ENCODE measurements around the gene MAN1C1. TPM values are rescaled to one million over a fixed set of nuclear protein-coding genes. Genes with fewer than 3 reads are reported as not detected.
A peak's percentile ranks its signal among the peaks of the same experiment; 100 is the strongest.

MAN1C1 gene
- total RNA-seq, 1 donor from 2014 or later = 20.4 TPM

GRCh38 chr1:25654109-25654660, 37.6 kb downstream of the MAN1C1 start:
- ATAC-seq = no peak
- H3K27ac ChIP-seq = no peak overlapping the region
- intact Hi-C loops (cut with DNase I) = no loop called here

GRCh38 chr1:25657121-25657882, 40.7 kb downstream of the MAN1C1 start:
- DNase-seq (no peak), ATAC-seq (no peak)
- intact Hi-C loops (cut with DNase I) = no loop called here
- Histone ChIP-seq H3K4me3 (no peak overlapping the region), H3K27ac (no peak overlapping the region), H3K36me3 (no peaks in the 10 kb centered on the region), H3K9me3 (no peaks in the 10 kb centered on the region), H3K27me3 (ENCODE audit: low read depth) (no peaks in the 10 kb centered on the region), H3K4me1 (peaks cover 26% of the 10 kb centered on the region)
- no peak for TF ChIP-seq CTCF (IDR thresholded peaks at IDR 0.05)

More at GRCh38 chr1:25654109-25654660, 37.6 kb downstream of the MAN1C1 start:
- no peak overlapping the region for H3K4me3 ChIP-seq
- DNase-seq = no peak
- H3K4me1 ChIP-seq = peaks cover 13% of the 10 kb centered on the region
- no peaks in the 10 kb centered on the region for H3K27me3 ChIP-seq (ENCODE audit: low read depth)
- TF ChIP-seq CTCF (IDR thresholded peaks at IDR 0.05) = no peak
- H3K36me3 ChIP-seq = no peaks in the 10 kb centered on the region
- no peaks in the 10 kb centered on the region for H3K9me3 ChIP-seq

GRCh38 chr1:25657883-25658760, 41.5 kb downstream of the MAN1C1 start:
- no peak for TF ChIP-seq CTCF (IDR thresholded peaks at IDR 0.05)
- H3K36me3 ChIP-seq = no peaks in the 10 kb centered on the region
- DNase-seq (no peak), ATAC-seq (no peak)
- H3K27me3 ChIP-seq (ENCODE audit: low read depth) = no peaks in the 10 kb centered on the region
- intact Hi-C loops (cut with DNase I) = no loop called here
- H3K4me3 ChIP-seq = no peak overlapping the region
- no peak overlapping the region for H3K27ac ChIP-seq
- no peaks in the 10 kb centered on the region for H3K9me3 ChIP-seq
- H3K4me1 ChIP-seq = peaks cover 26% of the 10 kb centered on the region

GRCh38 chr1:25658791-25659431, 42.3 kb downstream of the MAN1C1 start:
- intact Hi-C loops (cut with DNase I) = no loop called here
- peak overlapping the region; percentile 11 for H3K27ac ChIP-seq
- ATAC-seq = peak; percentile 70 to 73

More at GRCh38 chr1:25658791-25659431, 42.3 kb downstream of the MAN1C1 start:
- Histone ChIP-seq H3K9me3 (no peaks in the 10 kb centered on the region), H3K36me3 (no peaks in the 10 kb centered on the region), H3K4me1 (peaks cover 26% of the 10 kb centered on the region), H3K27me3 (ENCODE audit: low read depth) (no peaks in the 10 kb centered on the region), H3K4me3 (no peak overlapping the region)
- no peak for DNase-seq
- no peak for TF ChIP-seq CTCF (IDR thresholded peaks at IDR 0.05)
